ENCODE data around the gene EIF1AD. TPM values are rescaled to one million over a fixed set of nuclear protein-coding genes. Genes with fewer than 3 reads are reported as not detected.
"Not testable (repeated sequence)": the region's sequence is repeated elsewhere in the genome, so short reads cannot be mapped to it uniquely, and the experiment has no call there.

Gene EIF1AD
- total RNA-seq, 1 donor from 2014 or later = 22.2 TPM

DNA sequence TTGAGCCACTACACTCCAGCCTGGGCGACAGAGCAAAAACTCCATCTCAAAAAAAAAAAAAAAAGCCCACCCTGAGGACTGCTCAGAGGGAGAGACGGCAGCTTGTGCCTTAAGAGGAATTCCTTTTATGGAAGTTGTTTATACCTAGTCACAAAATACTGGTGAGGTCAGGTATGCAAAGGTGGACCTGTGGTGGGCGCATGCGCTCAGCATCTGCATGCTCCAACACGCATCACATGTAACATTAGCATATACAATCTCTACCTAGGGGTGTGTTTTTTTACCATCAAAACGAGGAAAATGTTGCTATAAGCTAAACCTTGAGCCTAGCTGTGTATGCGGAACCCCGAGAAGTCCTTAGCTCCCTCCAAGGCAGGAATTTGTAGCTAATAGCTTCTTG, 47.2 kb downstream of the EIF1AD start:
- H3K4me3 Mint-ChIP-seq = no peak overlapping the region
- H3K4me1 ChIP-seq = no peaks in the 10 kb centered on the region
- no peaks in the 10 kb centered on the region for H3K4me1 Mint-ChIP-seq

DNA sequence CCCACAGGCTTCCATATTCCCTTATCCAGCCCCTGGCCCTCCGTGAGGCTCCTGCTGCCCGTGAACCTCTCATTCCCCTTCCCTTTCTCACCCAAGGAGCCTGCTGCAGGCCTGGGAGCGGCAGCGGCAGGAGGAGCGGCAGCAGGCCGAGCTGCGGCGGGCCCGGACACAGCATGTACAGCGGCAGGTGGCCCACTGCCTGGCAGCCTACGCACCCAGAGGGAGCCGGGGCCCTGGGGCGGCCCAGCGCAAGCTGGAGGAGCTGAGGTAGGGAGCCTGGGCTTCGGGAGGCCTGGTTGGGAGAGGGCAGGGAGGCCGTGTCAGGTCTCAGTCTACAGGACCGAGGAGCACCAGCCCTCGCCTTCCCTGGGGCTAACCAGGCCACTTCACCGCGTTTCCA, 48.5 kb downstream of the EIF1AD start:
- no peaks in the 10 kb centered on the region for H3K4me1 ChIP-seq
- Mint-ChIP-seq H3K36me3 (peaks cover 4% of the 10 kb centered on the region), H3K27ac (no peak overlapping the region), H3K27me3 (ENCODE audit: insufficient read depth, low read depth) (peaks cover 9% of the 10 kb centered on the region), H3K9me3 (no peaks in the 10 kb centered on the region), H3K4me3 (no peak overlapping the region), H3K4me1 (no peaks in the 10 kb centered on the region)
- no peaks in the 10 kb centered on the region for H3K27me3 ChIP-seq
- no peak overlapping the region for H2AFZ ChIP-seq (replicated peaks)
- no peak overlapping the region for H3K4me3 ChIP-seq
- H3K79me2 ChIP-seq (ENCODE audit: low read depth) = no peaks in the 10 kb centered on the region
- no peaks in the 10 kb centered on the region for H3F3A ChIP-seq (ENCODE audit: low read depth)
- no peak for TF ChIP-seq EZH2 (IDR thresholded peaks at IDR 0.05)
- TF ChIP-seq, protein P1, sequence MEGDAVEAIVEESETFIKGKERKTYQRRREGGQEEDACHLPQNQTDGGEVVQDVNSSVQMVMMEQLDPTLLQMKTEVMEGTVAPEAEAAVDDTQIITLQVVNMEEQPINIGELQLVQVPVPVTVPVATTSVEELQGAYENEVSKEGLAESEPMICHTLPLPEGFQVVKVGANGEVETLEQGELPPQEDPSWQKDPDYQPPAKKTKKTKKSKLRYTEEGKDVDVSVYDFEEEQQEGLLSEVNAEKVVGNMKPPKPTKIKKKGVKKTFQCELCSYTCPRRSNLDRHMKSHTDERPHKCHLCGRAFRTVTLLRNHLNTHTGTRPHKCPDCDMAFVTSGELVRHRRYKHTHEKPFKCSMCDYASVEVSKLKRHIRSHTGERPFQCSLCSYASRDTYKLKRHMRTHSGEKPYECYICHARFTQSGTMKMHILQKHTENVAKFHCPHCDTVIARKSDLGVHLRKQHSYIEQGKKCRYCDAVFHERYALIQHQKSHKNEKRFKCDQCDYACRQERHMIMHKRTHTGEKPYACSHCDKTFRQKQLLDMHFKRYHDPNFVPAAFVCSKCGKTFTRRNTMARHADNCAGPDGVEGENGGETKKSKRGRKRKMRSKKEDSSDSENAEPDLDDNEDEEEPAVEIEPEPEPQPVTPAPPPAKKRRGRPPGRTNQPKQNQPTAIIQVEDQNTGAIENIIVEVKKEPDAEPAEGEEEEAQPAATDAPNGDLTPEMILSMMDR (IDR thresholded peaks at IDR 0.05) = no peak
- no peak for TF ChIP-seq EZH2phosphoT487 (IDR thresholded peaks at IDR 0.05)
- no peaks in the 10 kb centered on the region for H4K20me1 ChIP-seq (ENCODE audit: low read depth)
- DNase-seq (ENCODE audit: low spot score) = no peak
- H3K4me2 ChIP-seq = no peak overlapping the region
- H3K36me3 ChIP-seq = no peaks in the 10 kb centered on the region
- no peaks in the 10 kb centered on the region for H3K9me3 ChIP-seq (ENCODE audit: low read depth)
- no peak overlapping the region for H3K27ac ChIP-seq
- peak overlapping the region; percentile 27 for H3K9ac ChIP-seq

More for the DNA sequence above, 47.2 kb downstream of the EIF1AD start:
- Histone ChIP-seq H3F3A (ENCODE audit: low read depth) (no peaks in the 10 kb centered on the region), H3K9me3 (ENCODE audit: low read depth) (no peaks in the 10 kb centered on the region), H3K9ac (no peak overlapping the region), H3K27ac (no peak overlapping the region), H2AFZ (replicated peaks) (no peak overlapping the region), H3K36me3 (no peaks in the 10 kb centered on the region), H4K20me1 (ENCODE audit: low read depth) (no peaks in the 10 kb centered on the region), H3K4me3 (no peak overlapping the region), H3K27me3 (no peaks in the 10 kb centered on the region), H3K4me2 (no peak overlapping the region), H3K79me2 (ENCODE audit: low read depth) (no peaks in the 10 kb centered on the region)
- peaks cover 4% of the 10 kb centered on the region for H3K36me3 Mint-ChIP-seq
- H3K27ac Mint-ChIP-seq = peak overlapping the region; percentile 42
- TF ChIP-seq EZH2 (IDR thresholded peaks at IDR 0.05) = no peak
- TF ChIP-seq, protein P1 (IDR thresholded peaks at IDR 0.05) = no peak
- TF ChIP-seq EZH2phosphoT487 (IDR thresholded peaks at IDR 0.05) = no peak
- peaks cover 3% of the 10 kb centered on the region for H3K27me3 Mint-ChIP-seq (ENCODE audit: insufficient read depth, low read depth)
- H3K9me3 Mint-ChIP-seq = no peaks in the 10 kb centered on the region
- DNase-seq (ENCODE audit: low spot score) = no peak

GRCh38 chr11:65952052-65952521, 49.9 kb downstream of the EIF1AD start:
- Histone ChIP-seq H3K4me1 (no peaks in the 10 kb centered on the region), H3K27ac (no peak overlapping the region), H4K20me1 (ENCODE audit: low read depth) (no peaks in the 10 kb centered on the region), H3K4me3 (no peak overlapping the region), H3K4me2 (no peak overlapping the region), H2AFZ (replicated peaks) (no peak overlapping the region), H3K79me2 (ENCODE audit: low read depth) (no peaks in the 10 kb centered on the region), H3K27me3 (no peaks in the 10 kb centered on the region), H3K9me3 (ENCODE audit: low read depth) (no peaks in the 10 kb centered on the region), H3F3A (ENCODE audit: low read depth) (no peaks in the 10 kb centered on the region), H3K9ac (no peak overlapping the region), H3K36me3 (no peaks in the 10 kb centered on the region)
- peaks cover 11% of the 10 kb centered on the region for H3K27me3 Mint-ChIP-seq (ENCODE audit: insufficient read depth, low read depth)
- H3K36me3 Mint-ChIP-seq = peaks cover 4% of the 10 kb centered on the region
- DNase-seq (ENCODE audit: low spot score) = no peak
- no peak overlapping the region for H3K27ac Mint-ChIP-seq
- TF ChIP-seq EZH2 (IDR thresholded peaks at IDR 0.05) (no peak), EZH2phosphoT487 (IDR thresholded peaks at IDR 0.05) (no peak)
- TF ChIP-seq, protein P1 (IDR thresholded peaks at IDR 0.05) = no peak
- no peak overlapping the region for H3K4me3 Mint-ChIP-seq
- H3K4me1 Mint-ChIP-seq = peaks cover 6% of the 10 kb centered on the region
- H3K9me3 Mint-ChIP-seq = no peaks in the 10 kb centered on the region

DNA sequence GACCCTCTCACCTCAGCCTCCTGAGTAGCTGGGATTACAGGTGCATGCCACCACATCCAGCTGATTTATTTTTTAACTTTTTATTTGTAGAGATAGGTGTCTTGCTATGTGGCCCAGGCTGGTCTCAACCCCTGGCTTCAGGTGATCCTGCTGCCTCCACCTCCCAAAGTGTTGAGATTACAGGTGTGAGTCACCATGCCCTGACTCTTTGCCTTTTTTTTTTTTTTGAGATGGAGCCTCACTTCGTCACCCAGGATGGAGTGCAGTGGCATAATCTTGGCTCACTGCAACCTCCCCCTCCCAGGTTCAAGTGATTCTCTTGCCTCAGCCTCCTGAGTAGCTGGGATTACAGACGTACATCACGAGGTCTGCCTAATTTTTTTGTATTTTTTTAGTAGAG, 50.3 kb downstream of the EIF1AD start:
- not testable (repeated sequence) for H3K4me1 ChIP-seq

GRCh38 chr11:65950711-65951110, 51.2 kb downstream of the EIF1AD start:
- H3K36me3 ChIP-seq; H3K36me3 Mint-ChIP-seq; H3F3A ChIP-seq (ENCODE audit: low read depth); H3K27ac Mint-ChIP-seq; H3K4me2 ChIP-seq; DNase-seq (ENCODE audit: low spot score); H3K9ac ChIP-seq; H3K27me3 ChIP-seq; H3K9me3 Mint-ChIP-seq; H3K27me3 Mint-ChIP-seq (ENCODE audit: insufficient read depth, low read depth); H3K27ac ChIP-seq; H3K9me3 ChIP-seq (ENCODE audit: low read depth); H3K4me1 ChIP-seq; H4K20me1 ChIP-seq (ENCODE audit: low read depth); H3K79me2 ChIP-seq (ENCODE audit: low read depth); H2AFZ ChIP-seq (replicated peaks); H3K4me3 Mint-ChIP-seq; H3K4me3 ChIP-seq: not testable (repeated sequence)
- H3K4me1 Mint-ChIP-seq = peaks cover 18% of the 10 kb centered on the region

More for the DNA sequence above, 50.3 kb downstream of the EIF1AD start:
- not testable (repeated sequence) for H4K20me1 ChIP-seq (ENCODE audit: low read depth); H3K4me3 ChIP-seq; H3K36me3 Mint-ChIP-seq; H2AFZ ChIP-seq (replicated peaks); H3K9ac ChIP-seq; H3K4me2 ChIP-seq; H3K36me3 ChIP-seq; H3K9me3 ChIP-seq (ENCODE audit: low read depth); H3K4me3 Mint-ChIP-seq; H3K27ac ChIP-seq; H3K79me2 ChIP-seq (ENCODE audit: low read depth); H3K27me3 ChIP-seq; H3F3A ChIP-seq (ENCODE audit: low read depth); H3K27me3 Mint-ChIP-seq (ENCODE audit: insufficient read depth, low read depth); DNase-seq (ENCODE audit: low spot score); H3K9me3 Mint-ChIP-seq; H3K27ac Mint-ChIP-seq
- peaks cover 10% of the 10 kb centered on the region for H3K4me1 Mint-ChIP-seq
